Skeletal muscle tissue (tissue), 4 donors: Measurements from ENCODE around the gene SERAC1. TPM values are rescaled to one million over a fixed set of nuclear protein-coding genes. Genes with fewer than 3 reads are reported as not detected.
"Not testable (repeated sequence)": the region's sequence is repeated elsewhere in the genome, so short reads cannot be mapped to it uniquely, and the experiment has no call there.

Experiments used
- H3K27ac ChIP-seq: one replicate; pipeline ENCODE4 v1.7.0; 2013; ENCODE audit warnings: mild to moderate bottlenecking, low read depth, low read length, inconsistent platforms
- H3K27me3 ChIP-seq, 3 donors: one replicate each; pipeline ENCODE4 v1.7.0; 2013; ENCODE audit warnings: low read length in 3 of 3; ENCODE audit not compliant: control insufficient read depth in 3 of 3, insufficient read depth in 3 of 3
- H3K36me3 ChIP-seq, 3 donors: one replicate each; pipeline ENCODE4 v1.7.0; 2013; ENCODE audit warnings: low read length in 3 of 3; ENCODE audit not compliant: control insufficient read depth in 3 of 3, insufficient read depth in 3 of 3
- H3K4me1 ChIP-seq, 3 donors: one replicate each; pipeline ENCODE4 v1.7.0; 2013; ENCODE audit warnings: low read length in 3 of 3, mild to moderate bottlenecking in 3 of 3; ENCODE audit not compliant: control insufficient read depth in 3 of 3, insufficient read depth in 3 of 3
- H3K4me3 ChIP-seq, 3 donors: one replicate each; pipeline ENCODE4 v1.7.0; 2013; ENCODE audit warnings: low read length in 3 of 3
- H3K9ac ChIP-seq, 3 donors: one replicate each; pipeline ENCODE4 v1.7.0; 2013; ENCODE audit warnings: low read length in 3 of 3, mild to moderate bottlenecking in 3 of 3, moderate library complexity in 2 of 3, low read depth in 1 of 3
- H3K9me3 ChIP-seq, 3 donors: one replicate each; pipeline ENCODE4 v1.7.0; 2013; ENCODE audit warnings: low read length in 3 of 3; ENCODE audit not compliant: control insufficient read depth in 3 of 3
- total RNA-seq: library from RNA; depleted of rRNA; stranded (reverse); fragments of >200 nt; gene quantifications from one replicate; pipeline ENCODE4 v1.2.3, GENCODE V29; 2014
- donor health status: Osteomylitis.

The SERAC1 gene
- total RNA-seq, 1 donor from 2014 or later, result 6.8 TPM

- Histone ChIP-seq H3K9ac (no peak overlapping the region), H3K27ac (no peak overlapping the region), H3K9me3 (no peaks in the 10 kb centered on the region), H3K4me1 (no peaks in the 10 kb centered on the region), H3K4me3 (no peak overlapping the region), H3K27me3 (no peaks in the 10 kb centered on the region), H3K36me3 (peaks cover 0 to 5% (median 0%) of the 10 kb centered on the region in 3 donors)
Observed at GRCh38 chr6:158158123-158158522, 9.9 kb downstream of the SERAC1 start.

GRCh38 chr6:158157064-158157764 is 10.8 kb downstream of the SERAC1 start:
- Histone ChIP-seq H3K27me3 (no peaks in the 10 kb centered on the region), H3K36me3 (peaks cover 0 to 5% (median 0%) of the 10 kb centered on the region in 3 donors), H3K9ac (no peak overlapping the region), H3K4me3 (no peak overlapping the region), H3K9me3 (no peaks in the 10 kb centered on the region), H3K4me1 (no peaks in the 10 kb centered on the region), H3K27ac (no peak overlapping the region)

GRCh38 chr6:158154816-158155215 is 13.2 kb downstream of the SERAC1 start:
- Histone ChIP-seq H3K36me3 (peaks cover 0 to 5% (median 4%) of the 10 kb centered on the region in 3 donors), H3K9me3 (no peaks in the 10 kb centered on the region), H3K27ac (no peak overlapping the region), H3K27me3 (no peaks in the 10 kb centered on the region), H3K9ac (no peak overlapping the region), H3K4me3 (no peak overlapping the region), H3K4me1 (no peaks in the 10 kb centered on the region)

- Histone ChIP-seq H3K36me3 (peaks cover 0 to 8% (median 5%) of the 10 kb centered on the region in 3 donors), H3K27ac (no peak overlapping the region), H3K4me1 (no peaks in the 10 kb centered on the region), H3K27me3 (no peaks in the 10 kb centered on the region), H3K9ac (no peak overlapping the region), H3K9me3 (no peaks in the 10 kb centered on the region), H3K4me3 (no peak overlapping the region)
Observed at GRCh38 chr6:158153576-158153975, 14.5 kb downstream of the SERAC1 start.

GRCh38 chr6:158152659-158153058 is 15.4 kb downstream of the SERAC1 start:
- Histone ChIP-seq H3K36me3 (peaks cover 0 to 8% (median 5%) of the 10 kb centered on the region in 3 donors), H3K27me3 (no peaks in the 10 kb centered on the region), H3K4me1 (no peaks in the 10 kb centered on the region), H3K9me3 (no peaks in the 10 kb centered on the region), H3K27ac (no peak overlapping the region), H3K9ac (no peak overlapping the region), H3K4me3 (no peak overlapping the region)

- not testable (repeated sequence) for H3K9ac ChIP-seq, H3K27ac ChIP-seq, H3K9me3 ChIP-seq, H3K4me3 ChIP-seq, H3K27me3 ChIP-seq, H3K4me1 ChIP-seq, H3K36me3 ChIP-seq
Observed at GRCh38 chr6:158152025-158152424, 16.0 kb downstream of the SERAC1 start.

GRCh38 chr6:158150701-158151100 is 17.4 kb downstream of the SERAC1 start:
- Histone ChIP-seq H3K27ac (no peak overlapping the region), H3K27me3 (no peaks in the 10 kb centered on the region), H3K36me3 (peaks cover 3 to 12% (median 5%) of the 10 kb centered on the region in 3 donors), H3K4me1 (no peaks in the 10 kb centered on the region), H3K9me3 (no peaks in the 10 kb centered on the region), H3K9ac (no peak overlapping the region), H3K4me3 (no peak overlapping the region)

- Histone ChIP-seq H3K4me3 (no peak overlapping the region), H3K9ac (no peak overlapping the region), H3K36me3 (peaks cover 3 to 12% (median 5%) of the 10 kb centered on the region in 3 donors), H3K27ac (no peak overlapping the region), H3K27me3 (no peaks in the 10 kb centered on the region), H3K4me1 (no peaks in the 10 kb centered on the region), H3K9me3 (no peaks in the 10 kb centered on the region)
Observed at GRCh38 chr6:158149641-158150040, 18.4 kb downstream of the SERAC1 start.

GRCh38 chr6:158143700-158144099 is 24.4 kb downstream of the SERAC1 start:
- Histone ChIP-seq H3K4me1 (no peaks in the 10 kb centered on the region), H3K27me3 (no peaks in the 10 kb centered on the region), H3K4me3 (no peak overlapping the region), H3K9me3 (no peaks in the 10 kb centered on the region), H3K9ac (no peak overlapping the region), H3K36me3 (peaks cover 10 to 14% (median 12%) of the 10 kb centered on the region in 3 donors), H3K27ac (no peak overlapping the region)

GRCh38 chr6:158142789-158143188 is 25.3 kb downstream of the SERAC1 start:
- H3K27ac ChIP-seq, result no peak overlapping the region
- H3K4me1 ChIP-seq, result no peaks in the 10 kb centered on the region
- H3K27me3 ChIP-seq, result no peaks in the 10 kb centered on the region
- H3K4me3 ChIP-seq, result no peak overlapping the region
- H3K36me3 ChIP-seq, result peaks cover 10 to 14% (median 12%) of the 10 kb centered on the region in 3 donors
- no peak overlapping the region for H3K9ac ChIP-seq
- H3K9me3 ChIP-seq, result no peaks in the 10 kb centered on the region
